Activated CD4-positive, alpha-beta T cell treated with anti-CD3 and anti-CD28 coated beads, Interleukin-2, amount 50 U/mL, for 16 hours (primary cell): Measurements from ENCODE around the gene NECAP2.
A peak's percentile ranks its signal among the peaks of the same experiment; 100 is the strongest.
"Not testable (repeated sequence)": the region's sequence is repeated elsewhere in the genome, so short reads cannot be mapped to it uniquely, and the experiment has no call there.

Experiments
- DNase-seq: peaks from one replicate; pipeline ENCODE4 v3.0.0-alpha.2; 2020

The NECAP2 gene

GRCh38 chr1:16462773-16463330 is 22.3 kb downstream of the NECAP2 start:
- DNase-seq, result no peak

- no peak for DNase-seq
Measured at GRCh38 chr1:16464917-16465625, 24.5 kb downstream of the NECAP2 start.

- no peak for DNase-seq
Measured at GRCh38 chr1:16468558-16468957, 28.0 kb downstream of the NECAP2 start.

GRCh38 chr1:16474166-16474800 is 33.8 kb downstream of the NECAP2 start:
- DNase-seq, result no peak

GRCh38 chr1:16474891-16475290 is 34.4 kb downstream of the NECAP2 start:
- DNase-seq, result not testable (repeated sequence)

GRCh38 chr1:16475771-16476770 is 35.5 kb downstream of the NECAP2 start:
- DNase-seq, result not testable (repeated sequence)

GRCh38 chr1:16478091-16478490 is 37.6 kb downstream of the NECAP2 start:
- DNase-seq, result no peak

GRCh38 chr1:16483146-16483545 is 42.6 kb downstream of the NECAP2 start:
- DNase-seq, result not testable (repeated sequence)

GRCh38 chr1:16483639-16484500 is 43.3 kb downstream of the NECAP2 start:
- DNase-seq, result not testable (repeated sequence)

GRCh38 chr1:16484501-16484835 is 43.9 kb downstream of the NECAP2 start:
- DNase-seq, result no peak

- DNase-seq, result no peak
Measured at GRCh38 chr1:16484931-16485330, 44.4 kb downstream of the NECAP2 start.

GRCh38 chr1:16486316-16486715 is 45.8 kb downstream of the NECAP2 start:
- DNase-seq, result not testable (repeated sequence)

- not testable (repeated sequence) for DNase-seq
Measured at GRCh38 chr1:16487011-16487410, 46.5 kb downstream of the NECAP2 start.

GRCh38 chr1:16489195-16489880 is 48.8 kb downstream of the NECAP2 start:
- not testable (repeated sequence) for DNase-seq

GRCh38 chr1:16491056-16491675 is 50.6 kb downstream of the NECAP2 start:
- DNase-seq, result no peak

- peak; percentile 58 for DNase-seq
Measured at GRCh38 chr1:16492937-16493336, 52.4 kb downstream of the NECAP2 start.

GRCh38 chr1:16493731-16494130 is 53.2 kb downstream of the NECAP2 start:
- not testable (repeated sequence) for DNase-seq

GRCh38 chr1:16497474-16497904 is 57.0 kb downstream of the NECAP2 start:
- not testable (repeated sequence) for DNase-seq

GRCh38 chr1:16498047-16498446 is 57.5 kb downstream of the NECAP2 start:
- not testable (repeated sequence) for DNase-seq

GRCh38 chr1:16498573-16499413 is 58.3 kb downstream of the NECAP2 start:
- DNase-seq, result peak; percentile 85
